MCF 10A (cell line): ENCODE measurements around the gene SP6. TPM values are rescaled to one million over a fixed set of nuclear protein-coding genes. Genes with fewer than 3 reads are reported as not detected.

Experiments
- BruUV-seq: library from RNA; stranded (reverse); fragments of 400-500 nt; replicated peaks from 2 replicates; lab custom pipeline; 2021; lab: Mats Ljungman, UMichigan
- CTCF ChIA-PET: fragments of 300-600 bp; sonication (Branson Sonifier 250); formaldehyde crosslinking; extraction: SDS; loops from one replicate; lab custom pipeline; 2021; ENCODE audit warnings: antibody characterized with exemption, inconsistent platforms; lab: Yijun Ruan, JAX
- POLR2A ChIA-PET: fragments of 300-600, 350-650 bp; sonication (Branson Sonifier 250); formaldehyde crosslinking; extraction: SDS; loops from one replicate; lab custom pipeline; 2020; ENCODE audit warnings: antibody characterized with exemption, inconsistent platforms; lab: Yijun Ruan, JAX
- DNase-seq: peaks from one replicate; pipeline ENCODE4 v3.0.0-alpha.2; 2018; ENCODE audit not compliant: unreplicated experiment
- H3K27ac Mint-ChIP-seq: one replicate; pipeline ENCODE4 v1.8.0; 2022; ENCODE audit warnings: mild to moderate bottlenecking, low read depth, mixed read lengths; ENCODE audit not compliant: unreplicated experiment
- H3K27me3 Mint-ChIP-seq: one replicate; pipeline ENCODE4 v1.8.0; 2022; ENCODE audit warnings: mixed read lengths; ENCODE audit not compliant: insufficient read depth, unreplicated experiment
- H3K36me3 Mint-ChIP-seq: one replicate; pipeline ENCODE4 v1.8.0; 2022; ENCODE audit warnings: mild to moderate bottlenecking, moderate library complexity, mixed read lengths; ENCODE audit not compliant: insufficient read depth, unreplicated experiment
- H3K4me1 Mint-ChIP-seq: one replicate; pipeline ENCODE4 v1.8.0; 2022; ENCODE audit warnings: mixed read lengths; ENCODE audit not compliant: insufficient read depth, unreplicated experiment
- H3K4me3 Mint-ChIP-seq: one replicate; pipeline ENCODE4 v1.8.0; 2022; ENCODE audit warnings: mild to moderate bottlenecking, moderate library complexity, mixed read lengths; ENCODE audit not compliant: unreplicated experiment
- H3K9me3 Mint-ChIP-seq: one replicate; pipeline ENCODE4 v1.8.0; 2022; ENCODE audit warnings: mixed read lengths; ENCODE audit not compliant: unreplicated experiment
- intact Hi-C: fragments of 100-400 bp; cut with micrococcal nuclease; formaldehyde crosslinking; loops from 2 replicates; pipeline ENCODE4 v1.14.1; 2022
- total RNA-seq: library from RNA; stranded (reverse); gene quantifications from 2 replicates; pipeline ENCODE4 v1.2.3, GENCODE V29; 2022
- TF ChIP-seq, protein P1 (sequence below): fragments of 200-600 bp; IDR thresholded peaks from one replicate; pipeline ENCODE4 v1.8.0; 2022; ENCODE audit warnings: antibody characterized with exemption, mild to moderate bottlenecking; ENCODE audit not compliant: unreplicated experiment

SP6 gene
- total RNA-seq, 1 experiment from 2014 or later: 1.5 TPM

DNA sequence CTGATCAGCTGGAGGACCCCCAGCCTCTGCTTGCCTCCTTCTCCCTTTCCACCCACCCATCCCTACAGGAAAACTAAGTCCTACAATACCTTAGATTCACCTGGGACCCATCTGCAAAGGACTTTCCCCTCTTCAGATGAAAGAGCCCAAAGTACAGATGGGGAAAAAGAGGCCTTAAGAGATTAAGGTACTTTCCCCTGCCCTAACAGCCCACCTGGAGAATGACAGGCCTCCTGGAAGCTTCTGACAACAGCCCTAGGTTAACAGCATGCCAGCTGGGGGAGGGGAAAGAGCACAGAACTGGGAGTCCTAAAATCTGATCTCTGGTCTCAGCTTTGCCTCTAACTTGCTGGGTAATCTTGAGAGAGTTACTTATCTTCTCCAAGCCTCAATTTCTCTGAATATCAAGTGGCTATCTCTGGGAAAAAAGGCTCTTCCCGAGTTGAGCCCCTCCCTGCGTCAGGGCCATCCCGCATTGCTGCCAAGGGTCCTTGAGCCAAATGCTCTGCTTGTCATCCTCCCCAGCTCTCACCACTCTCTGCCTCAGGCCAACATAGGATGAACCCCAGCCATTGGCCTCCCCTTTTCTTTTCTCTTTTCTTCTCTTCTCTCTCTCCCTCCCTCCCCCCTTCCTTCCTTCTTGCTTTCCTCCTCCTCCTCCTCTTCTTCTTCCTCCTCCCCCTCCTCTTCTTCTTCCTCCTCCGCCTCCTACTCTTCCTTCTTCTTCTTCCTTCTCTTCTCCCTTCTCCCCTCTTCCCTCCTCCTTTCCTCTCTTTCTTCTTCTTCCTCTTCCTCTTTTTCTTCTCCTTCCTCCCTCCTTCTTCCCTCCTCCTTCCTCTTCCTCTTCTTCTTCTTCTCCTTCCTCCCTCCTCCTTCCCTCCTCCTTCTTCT, 22.5 kb upstream of the SP6 start:
- no peaks in the 10 kb centered on the region for H3K36me3 Mint-ChIP-seq
- H3K4me3 Mint-ChIP-seq: no peak overlapping the region
- DNase-seq: no peak
- H3K27me3 Mint-ChIP-seq: peaks cover 44% of the 10 kb centered on the region
- POLR2A ChIA-PET: no interaction called here
- H3K27ac Mint-ChIP-seq: no peak overlapping the region
- H3K4me1 Mint-ChIP-seq: no peaks in the 10 kb centered on the region
- no TSS peak for BruUV-seq
- intact Hi-C loops: no loop called here
- CTCF ChIA-PET: interaction anchor here (0.8 to 1.8 kb wide), 5 partner anchors 16 to 32 kb away, joined by 3 to 7 read pairs (median 4); partner anchors contain the start of gene SCRN2
- no peaks in the 10 kb centered on the region for H3K9me3 Mint-ChIP-seq
- TF ChIP-seq, protein P1, sequence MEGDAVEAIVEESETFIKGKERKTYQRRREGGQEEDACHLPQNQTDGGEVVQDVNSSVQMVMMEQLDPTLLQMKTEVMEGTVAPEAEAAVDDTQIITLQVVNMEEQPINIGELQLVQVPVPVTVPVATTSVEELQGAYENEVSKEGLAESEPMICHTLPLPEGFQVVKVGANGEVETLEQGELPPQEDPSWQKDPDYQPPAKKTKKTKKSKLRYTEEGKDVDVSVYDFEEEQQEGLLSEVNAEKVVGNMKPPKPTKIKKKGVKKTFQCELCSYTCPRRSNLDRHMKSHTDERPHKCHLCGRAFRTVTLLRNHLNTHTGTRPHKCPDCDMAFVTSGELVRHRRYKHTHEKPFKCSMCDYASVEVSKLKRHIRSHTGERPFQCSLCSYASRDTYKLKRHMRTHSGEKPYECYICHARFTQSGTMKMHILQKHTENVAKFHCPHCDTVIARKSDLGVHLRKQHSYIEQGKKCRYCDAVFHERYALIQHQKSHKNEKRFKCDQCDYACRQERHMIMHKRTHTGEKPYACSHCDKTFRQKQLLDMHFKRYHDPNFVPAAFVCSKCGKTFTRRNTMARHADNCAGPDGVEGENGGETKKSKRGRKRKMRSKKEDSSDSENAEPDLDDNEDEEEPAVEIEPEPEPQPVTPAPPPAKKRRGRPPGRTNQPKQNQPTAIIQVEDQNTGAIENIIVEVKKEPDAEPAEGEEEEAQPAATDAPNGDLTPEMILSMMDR: no peak

DNA sequence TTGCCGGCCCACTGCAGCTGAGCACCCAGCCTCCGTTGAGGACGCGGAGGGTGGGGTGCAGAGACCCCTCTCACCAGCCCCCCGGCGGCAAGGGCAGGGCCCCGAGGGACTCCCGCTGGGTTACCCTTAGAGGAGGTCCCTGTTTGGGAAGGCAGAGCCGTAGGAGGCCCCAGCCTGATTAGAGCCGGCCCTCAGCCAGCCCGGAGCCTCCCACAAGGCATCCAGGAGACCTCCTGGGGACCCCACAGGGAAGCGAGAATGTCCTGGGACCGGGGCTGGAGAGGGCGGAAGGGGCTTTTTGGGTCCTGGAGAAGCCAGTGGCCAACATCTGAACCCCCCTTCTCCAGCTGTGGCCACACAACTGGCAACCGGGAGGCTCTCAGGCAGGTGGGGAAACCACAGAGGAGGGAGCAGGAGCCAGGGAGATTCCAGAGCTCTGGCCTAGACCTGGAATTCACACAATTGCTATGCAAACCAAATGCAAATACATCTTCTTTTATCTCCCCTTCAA, 21.7 kb upstream of the SP6 start:
- no peak overlapping the region for H3K27ac Mint-ChIP-seq
- ChIA-PET POLR2A (no interaction called here), CTCF (interaction anchor here (0.8 to 1.8 kb wide), 3 partner anchors 17 to 30 kb away, joined by 3 to 7 read pairs (median 4); no protein-coding TSS in a partner anchor)
- no peak for DNase-seq
- TF ChIP-seq, protein P1: no peak
- no TSS peak for BruUV-seq
- no peaks in the 10 kb centered on the region for H3K9me3 Mint-ChIP-seq
- intact Hi-C loops: no loop called here
- H3K27me3 Mint-ChIP-seq: peaks cover 36% of the 10 kb centered on the region
- no peaks in the 10 kb centered on the region for H3K4me1 Mint-ChIP-seq
- H3K36me3 Mint-ChIP-seq: no peaks in the 10 kb centered on the region
- H3K4me3 Mint-ChIP-seq: no peak overlapping the region

DNA sequence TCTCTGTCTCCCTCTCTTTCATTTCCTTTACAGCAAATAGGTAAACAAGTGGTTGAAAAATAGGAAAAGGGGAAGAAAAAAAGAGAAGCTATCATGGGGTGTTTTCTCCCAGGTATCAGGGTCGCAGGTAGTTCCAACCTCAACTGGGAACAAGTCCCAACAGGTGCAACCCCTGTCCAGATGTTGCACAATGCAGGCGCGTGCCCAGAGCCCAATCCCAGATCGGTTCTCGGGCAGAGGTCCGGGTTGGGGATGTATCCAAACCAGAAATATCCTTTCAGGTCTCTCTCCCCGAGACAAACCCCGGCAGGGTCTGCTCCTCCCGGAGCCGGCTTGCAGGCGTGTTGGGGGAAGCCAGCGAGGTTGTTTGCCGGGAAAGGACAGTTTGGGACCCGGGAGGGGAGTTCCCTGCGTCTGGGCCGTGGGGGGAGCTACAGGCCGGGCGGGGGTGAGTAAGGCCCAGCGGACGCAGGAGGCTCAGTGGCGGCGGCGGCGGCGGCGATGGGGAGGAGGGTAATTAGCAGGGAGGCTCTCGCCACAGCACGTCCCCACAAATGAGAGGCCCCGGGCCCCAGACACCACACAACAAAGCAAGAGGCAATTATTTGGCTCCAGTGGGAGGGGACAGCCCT, 21.2 kb upstream of the SP6 start:
- intact Hi-C loops: no loop called here
- ChIA-PET CTCF (interaction anchor here (0.7 to 1.8 kb wide), 3 partner anchors 13 to 179 kb away, joined by 3 to 7 read pairs (median 3); no protein-coding TSS in a partner anchor), POLR2A (interaction anchor here (1.3 kb wide), 1 partner anchor 23 kb away, joined by 6 read pairs; no protein-coding TSS in a partner anchor)
- BruUV-seq: no TSS peak
- H3K9me3 Mint-ChIP-seq: no peaks in the 10 kb centered on the region
- TF ChIP-seq, protein P1: no peak
- DNase-seq: peak; percentile 18
- H3K4me3 Mint-ChIP-seq: no peak overlapping the region
- H3K4me1 Mint-ChIP-seq: no peaks in the 10 kb centered on the region
- H3K36me3 Mint-ChIP-seq: no peaks in the 10 kb centered on the region
- peaks cover 35% of the 10 kb centered on the region for H3K27me3 Mint-ChIP-seq
- H3K27ac Mint-ChIP-seq: no peak overlapping the region

DNA sequence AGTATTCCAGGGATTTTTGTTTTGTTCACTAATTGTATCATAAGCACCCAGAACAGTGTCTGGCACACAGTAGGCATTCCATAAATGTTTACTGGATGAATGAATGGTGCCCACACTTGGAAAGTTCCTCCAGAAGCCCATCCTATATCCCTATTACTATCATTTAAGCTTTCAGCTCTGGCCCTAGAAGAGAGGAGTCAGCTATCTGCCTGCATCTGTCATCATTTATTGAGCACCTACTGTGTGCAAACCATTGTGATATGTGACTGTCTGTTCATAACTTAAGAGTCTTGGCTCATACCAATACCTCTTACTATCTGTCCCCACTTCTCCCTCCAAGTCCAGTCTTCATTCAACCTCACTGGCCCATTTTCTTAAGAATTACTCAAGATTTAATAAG, 20.1 kb upstream of the SP6 start:
- intact Hi-C loops: no loop called here
- no TSS peak for BruUV-seq
- ChIA-PET CTCF (interaction anchor here (0.6 kb wide), 1 partner anchor 312 kb away, joined by 3 read pairs; no protein-coding TSS in a partner anchor), POLR2A (interaction anchor here (1.3 kb wide), 1 partner anchor 24 kb away, joined by 6 read pairs; no protein-coding TSS in a partner anchor)
- Mint-ChIP-seq H3K27ac (no peak overlapping the region), H3K4me3 (no peak overlapping the region), H3K27me3 (peaks cover 33% of the 10 kb centered on the region), H3K36me3 (no peaks in the 10 kb centered on the region), H3K9me3 (no peaks in the 10 kb centered on the region), H3K4me1 (no peaks in the 10 kb centered on the region)
- DNase-seq: no peak
- TF ChIP-seq, protein P1: no peak
